Amniotic epithelial cell (primary cell): Measurements from ENCODE around the gene DNAI4.
"Not testable (repeated sequence)": the region's sequence is repeated elsewhere in the genome, so short reads cannot be mapped to it uniquely, and the experiment has no call there.

Experiments used
- DNase-seq: peaks from one replicate; pipeline ENCODE4 v3.0.0-alpha.2; 2010; ENCODE audit warnings: low read depth

Gene DNAI4

DNA sequence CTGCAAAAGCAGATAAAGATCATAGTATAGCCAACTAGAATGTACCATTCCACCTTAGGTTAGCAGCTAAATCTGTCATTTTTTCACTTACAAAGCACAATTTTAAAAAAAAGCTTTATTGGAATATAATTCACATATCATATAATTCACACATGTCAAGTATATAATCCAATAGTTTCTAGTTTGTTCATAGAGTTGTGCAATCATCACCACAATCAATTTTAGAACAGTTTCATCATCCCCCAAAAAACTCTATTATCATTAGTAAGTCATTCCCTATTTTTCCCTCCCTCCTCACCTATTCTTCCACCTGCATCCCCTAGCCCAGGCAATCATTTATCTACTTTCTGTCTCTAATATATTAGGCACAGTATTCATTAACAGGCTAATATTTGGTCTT is 91.5 kb downstream of the DNAI4 start:
- no peak for DNase-seq

DNA sequence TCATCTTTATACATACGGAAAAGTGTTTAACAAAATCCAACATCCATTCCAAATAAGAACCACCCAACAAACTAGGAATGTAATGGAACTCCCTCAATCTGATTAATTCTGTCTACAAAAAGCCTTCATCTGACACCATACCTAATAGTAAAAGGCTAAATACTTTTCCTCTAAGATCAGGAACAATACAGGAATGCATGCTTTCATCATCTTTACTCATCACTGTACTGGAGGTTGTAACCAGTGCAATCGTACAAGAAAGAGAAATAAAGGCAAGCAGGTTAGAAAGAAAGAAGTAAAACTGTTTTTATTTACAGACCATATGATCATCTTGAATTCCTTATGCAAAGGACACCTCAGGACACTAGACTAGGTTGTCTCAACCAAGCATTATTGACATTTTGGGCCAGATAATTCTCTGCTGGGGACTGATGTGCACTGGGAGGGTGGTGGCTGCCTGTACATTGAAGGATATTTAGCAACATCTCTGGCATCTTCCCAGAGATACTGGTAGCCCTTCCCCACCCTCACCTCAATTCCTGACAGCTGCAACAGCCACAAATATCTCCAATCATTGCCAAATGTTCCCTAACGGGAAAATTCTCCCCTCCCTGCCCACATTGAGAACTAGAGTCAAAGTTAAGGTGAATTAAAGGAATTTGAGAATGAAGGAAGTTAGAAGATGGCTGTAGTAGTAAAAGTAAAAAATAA is 93.0 kb downstream of the DNAI4 start:
- DNase-seq, result peak; percentile 14

- DNase-seq, result no peak
Measured at GRCh38 chr1:66824771-66825170, 99.9 kb downstream of the DNAI4 start.

- DNase-seq, result peak; percentile 68
Measured at GRCh38 chr1:66809736-66810326, 114.8 kb downstream of the DNAI4 start.

DNA sequence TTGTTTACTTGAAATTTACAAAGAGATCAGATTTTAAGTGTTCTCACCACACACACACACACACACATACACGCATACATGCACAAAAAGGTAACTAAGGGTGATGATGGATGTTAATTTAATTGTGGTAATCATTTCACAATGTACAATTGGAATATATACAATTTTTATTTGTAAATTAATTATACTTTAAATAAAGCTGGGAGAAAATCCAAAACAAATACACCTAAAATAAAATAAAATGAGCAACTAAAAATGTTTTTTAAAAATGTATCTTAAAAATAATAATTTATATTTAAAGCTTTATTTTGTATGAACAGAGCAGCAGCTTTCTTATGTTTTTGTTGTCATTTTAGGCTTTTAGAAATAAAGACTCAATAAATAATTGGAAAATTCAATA is 115.4 kb downstream of the DNAI4 start:
- no peak for DNase-seq

- not testable (repeated sequence) for DNase-seq
Measured at GRCh38 chr1:66795839-66796238, 128.8 kb downstream of the DNAI4 start.

DNA sequence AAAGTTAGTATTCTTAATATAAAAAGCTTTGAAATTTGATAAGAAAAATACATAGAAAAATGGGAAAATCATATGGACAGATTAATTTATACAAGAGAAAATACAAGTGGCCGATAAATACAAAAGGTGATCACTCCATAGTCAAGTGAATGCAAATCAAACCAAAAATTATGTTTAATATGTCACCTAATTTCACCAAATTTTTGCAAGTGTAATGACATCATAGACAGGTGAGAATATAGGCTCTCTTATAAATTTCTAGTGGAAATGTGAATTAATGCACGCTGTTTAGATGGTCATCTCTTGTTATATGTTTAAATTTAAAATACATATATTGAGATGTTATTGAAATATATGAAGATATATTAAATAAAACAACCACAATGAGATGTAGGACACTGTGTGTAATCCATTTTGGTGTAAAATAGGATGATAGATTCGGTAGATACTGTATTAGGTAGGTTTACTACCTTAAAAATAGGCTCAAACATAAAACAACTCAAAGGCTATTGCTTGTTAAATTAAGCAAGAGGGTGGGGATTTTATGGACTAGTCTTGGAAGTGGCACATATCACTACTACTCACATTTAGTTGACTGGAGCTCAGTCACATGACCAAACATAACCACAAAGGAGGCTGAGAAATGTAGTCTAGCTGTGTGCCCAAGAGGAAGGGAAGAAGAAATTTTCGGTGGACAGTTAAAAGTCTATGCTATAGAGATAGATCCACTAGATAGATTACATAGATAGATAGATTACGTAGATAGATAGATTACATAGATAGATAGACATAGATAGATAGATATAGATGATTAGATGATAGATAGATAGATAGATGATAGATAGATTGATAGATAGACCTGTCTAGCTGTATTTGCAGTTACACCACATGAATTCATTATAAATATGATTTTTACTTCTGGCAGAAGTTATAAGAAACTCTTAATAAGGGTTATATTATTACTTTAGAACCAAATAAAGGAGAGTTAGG is 132.7 kb downstream of the DNAI4 start:
- no peak for DNase-seq

- no peak for DNase-seq
Measured at GRCh38 chr1:66788231-66788939, 136.3 kb downstream of the DNAI4 start.

DNA sequence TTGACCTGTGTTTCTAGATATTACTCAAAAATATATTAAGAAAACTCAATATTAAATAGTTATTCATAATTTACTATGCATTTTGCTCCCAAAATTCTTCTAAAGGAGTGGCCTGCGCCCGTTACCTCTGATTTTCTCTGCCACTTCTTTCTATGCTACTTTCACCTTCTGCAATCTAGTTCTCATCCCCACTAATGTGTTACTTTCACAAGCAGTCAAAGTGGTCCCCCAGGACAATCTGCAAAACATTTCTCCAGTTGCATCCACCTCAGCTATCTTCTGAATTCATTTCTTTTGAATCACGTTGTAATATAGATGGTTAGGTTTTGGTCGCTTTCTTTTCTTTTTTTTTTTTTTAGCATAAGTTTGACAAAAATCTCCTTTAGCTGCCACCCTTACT is 137.0 kb downstream of the DNAI4 start:
- DNase-seq, result no peak

DNA sequence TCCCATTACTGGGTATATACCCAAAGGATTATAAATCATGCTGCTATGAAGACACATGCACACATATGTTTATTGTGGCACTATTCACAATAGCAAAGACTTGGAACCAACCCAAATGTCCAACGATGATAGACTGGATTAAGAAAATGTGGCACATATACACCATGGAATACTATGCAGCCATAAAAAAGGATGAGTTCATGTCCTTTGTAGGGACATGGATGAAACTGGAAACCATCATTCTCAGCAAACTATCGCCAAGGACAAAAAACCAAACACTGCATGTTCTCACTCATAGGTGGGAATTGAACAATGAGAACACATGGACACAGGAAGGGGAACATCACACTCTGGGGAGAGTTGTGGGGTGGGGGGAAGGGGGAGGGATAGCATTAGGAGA is 138.9 kb downstream of the DNAI4 start:
- DNase-seq, result not testable (repeated sequence)

DNA sequence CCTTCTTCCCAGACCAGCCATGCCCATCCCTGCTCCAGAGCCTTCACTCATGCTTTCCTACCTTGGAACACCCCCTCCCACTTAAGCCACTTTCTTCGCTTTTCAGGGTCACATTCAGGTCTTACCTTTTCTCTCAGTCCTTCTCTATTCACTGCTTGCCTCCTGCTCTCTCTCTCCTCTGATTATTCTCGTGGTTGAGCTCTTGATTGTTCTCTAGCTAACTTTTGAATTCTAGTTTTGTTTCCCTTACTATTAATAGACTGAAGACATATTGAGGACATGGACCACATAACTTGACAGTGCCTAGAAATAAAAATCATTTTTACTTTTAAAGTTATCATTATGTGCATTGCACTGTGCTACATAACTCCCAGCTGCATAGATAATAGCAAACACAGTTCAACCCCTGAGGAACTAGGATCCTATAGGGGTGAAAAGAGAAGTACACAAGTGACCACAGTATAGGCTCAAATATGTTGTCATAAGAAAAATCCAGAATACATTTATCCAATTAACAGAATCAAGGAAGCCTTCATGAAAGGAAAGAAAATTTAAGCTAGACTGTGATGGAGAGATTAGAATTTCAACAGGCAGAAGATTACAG is 145.1 kb downstream of the DNAI4 start:
- DNase-seq, result no peak

- DNase-seq, result no peak
Measured at GRCh38 chr1:66778969-66779368, 145.7 kb downstream of the DNAI4 start.

GRCh38 chr1:66778266-66778665 is 146.4 kb downstream of the DNAI4 start:
- DNase-seq, result no peak

DNA sequence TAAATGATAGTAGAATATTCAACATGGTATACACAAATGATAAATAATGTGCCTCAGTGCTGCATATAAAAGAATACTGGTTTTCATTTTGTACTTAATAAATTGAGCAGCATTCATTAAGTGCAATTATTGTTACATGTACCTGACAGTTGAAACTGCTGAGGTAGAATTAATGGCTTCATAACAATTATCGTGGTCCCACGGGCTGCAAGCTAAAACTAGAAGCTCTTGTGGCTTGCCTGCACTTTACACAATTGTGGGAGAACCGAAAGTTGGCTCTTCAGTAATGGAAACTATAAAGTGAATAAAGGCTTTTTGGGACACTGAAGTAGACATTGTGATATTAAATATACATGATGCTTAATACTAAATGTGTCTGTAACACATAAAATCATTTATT is 146.8 kb downstream of the DNAI4 start:
- DNase-seq, result no peak

DNA sequence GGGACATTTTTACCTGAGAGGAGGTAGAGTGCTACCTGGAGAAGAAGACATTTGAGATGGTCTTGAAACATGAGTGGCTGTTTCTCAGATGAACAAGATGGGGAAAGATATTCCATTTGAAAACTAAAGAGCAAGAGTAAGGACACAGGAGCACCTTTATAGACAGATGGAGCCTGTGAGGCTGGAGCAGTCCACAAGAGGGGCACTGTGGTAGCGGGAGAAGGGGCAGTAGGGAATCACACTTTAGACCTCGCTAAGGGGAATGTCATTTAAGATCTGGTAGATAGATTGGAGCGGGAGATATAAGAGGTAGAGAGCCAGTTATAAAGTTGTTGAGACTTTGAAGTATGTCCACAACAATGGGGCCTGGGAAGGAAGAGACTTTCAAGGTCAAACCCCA is 149.0 kb downstream of the DNAI4 start:
- no peak for DNase-seq

- DNase-seq, result no peak
Measured at GRCh38 chr1:66774438-66774837, 150.2 kb downstream of the DNAI4 start.

GRCh38 chr1:66773227-66773626 is 151.4 kb downstream of the DNAI4 start:
- DNase-seq, result no peak

- DNase-seq, result no peak
Measured at GRCh38 chr1:66770694-66771093, 154.0 kb downstream of the DNAI4 start.

- DNase-seq, result no peak
Measured at GRCh38 chr1:66770240-66770639, 154.4 kb downstream of the DNAI4 start.

- no peak for DNase-seq
Measured at GRCh38 chr1:66769512-66770229, 155.0 kb downstream of the DNAI4 start.

DNA sequence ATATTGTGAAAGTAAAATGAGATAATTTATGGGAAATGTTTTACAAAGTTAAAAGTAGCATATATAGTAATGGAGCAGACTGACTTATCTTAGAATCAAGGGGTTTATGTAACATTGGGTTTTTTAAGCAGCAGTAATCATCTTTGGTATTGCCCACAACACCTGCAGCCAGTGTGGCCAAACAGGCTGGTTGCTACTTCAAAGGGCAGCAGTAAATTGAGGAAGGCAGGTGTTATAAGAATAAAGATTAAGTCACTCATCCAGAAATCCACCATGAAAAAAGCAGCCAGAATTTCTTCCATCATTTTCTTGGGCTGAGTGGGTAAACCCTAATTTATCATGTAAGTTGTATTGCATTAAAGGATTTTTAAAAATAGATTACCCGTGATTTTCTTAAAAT is 155.7 kb downstream of the DNAI4 start:
- no peak for DNase-seq
